ENCODE results near the gene DDB1.

The DDB1 gene

DNA sequence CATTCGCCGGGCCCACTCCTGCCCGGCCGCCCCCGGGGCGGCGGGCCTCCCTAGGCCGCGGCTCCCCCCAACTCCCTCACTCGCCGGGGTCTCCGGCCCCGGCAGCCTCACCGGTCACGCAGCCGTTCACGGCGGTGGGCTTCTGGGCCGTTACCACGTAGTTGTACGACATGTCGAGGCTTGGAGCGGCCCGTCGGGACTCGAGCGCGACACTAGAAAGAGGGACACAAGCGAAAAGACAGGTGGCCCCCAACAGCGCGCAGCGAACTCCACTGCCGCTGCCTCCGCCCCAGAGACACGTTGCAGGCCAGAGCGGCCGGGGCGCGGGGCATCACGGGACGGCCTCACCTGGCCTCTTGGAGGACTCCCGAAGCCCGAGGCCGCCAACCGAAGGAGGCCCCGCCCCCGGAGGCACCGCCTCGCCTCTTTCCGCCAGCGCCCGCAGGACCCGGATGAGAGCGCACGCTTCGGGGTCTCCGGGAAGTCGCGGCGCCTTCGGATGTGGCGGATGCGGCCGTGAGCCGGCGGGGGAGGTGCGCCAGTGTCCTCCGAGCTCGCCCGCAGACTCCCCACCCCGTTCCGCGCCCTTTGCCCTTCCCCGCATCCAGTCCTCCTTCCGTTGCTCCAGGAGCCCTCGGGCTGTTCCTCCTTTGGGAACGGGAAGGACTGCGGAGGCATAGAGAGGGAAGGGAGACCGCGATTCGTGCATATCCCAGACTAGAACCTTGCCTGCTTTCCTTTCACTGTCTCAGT, at the start of gene DDB1, which contains the start of gene TKFC:
DDB1 (minus strand) TSS at position 309 of the 753 bp plus-strand sequence; CDS start at position 172, 137 bp downstream.
TKFC (plus strand) TSS at position 432 of the 753 bp plus-strand sequence. CDS start 1,501 bp downstream, outside the sequence.
- peak; percentile 96 for DNase-seq

DNA sequence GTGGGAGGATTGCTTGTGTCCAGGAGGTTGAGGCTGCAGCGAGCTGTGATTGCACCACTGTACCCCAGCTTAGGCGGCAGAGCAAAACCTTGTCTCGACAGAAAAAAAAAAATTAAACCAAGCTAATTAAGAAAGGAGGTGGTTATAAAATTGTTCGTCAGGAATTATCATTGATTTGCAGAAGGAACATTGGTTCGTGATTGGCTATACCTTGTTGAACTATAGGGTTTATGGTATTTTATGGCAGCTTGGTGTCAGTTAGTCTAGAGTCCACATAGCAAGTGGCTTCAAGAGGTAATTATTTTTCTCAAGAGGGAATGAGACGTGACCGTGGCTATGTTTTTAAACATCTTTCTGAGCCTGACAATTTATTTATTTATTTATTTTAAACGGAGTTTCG, 48.0 kb upstream of the DDB1 start:
- no peak for DNase-seq

DNA sequence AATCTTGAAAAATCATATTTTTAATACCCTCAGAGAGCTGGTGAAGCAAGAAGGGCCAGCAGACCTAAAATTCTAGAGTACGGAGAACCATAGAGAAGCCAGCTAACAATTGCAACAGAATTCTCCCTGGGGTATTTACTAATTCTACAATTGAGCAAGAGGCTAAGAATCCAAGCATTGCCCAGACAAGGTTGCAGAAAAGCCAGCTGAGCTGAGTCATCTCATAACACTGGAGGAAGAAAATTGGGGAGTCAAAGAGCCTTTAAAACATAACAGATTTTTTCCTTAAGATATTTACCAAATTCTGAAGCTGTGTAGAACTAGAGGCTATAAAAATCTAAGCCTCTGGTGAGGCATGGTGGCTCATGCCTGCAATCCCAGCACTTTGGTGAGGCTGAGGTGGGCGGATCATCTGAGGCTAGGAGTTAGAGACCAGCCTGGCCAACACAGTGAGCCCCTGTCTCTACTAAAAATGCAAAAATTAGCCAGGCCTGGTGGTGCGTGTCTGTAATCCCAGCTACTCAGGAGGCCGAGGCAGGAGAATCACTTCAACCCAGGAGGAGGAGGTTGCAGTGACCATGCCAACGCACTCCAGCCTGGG, 45.9 kb upstream of the DDB1 start:
- DNase-seq, result no peak

DNA sequence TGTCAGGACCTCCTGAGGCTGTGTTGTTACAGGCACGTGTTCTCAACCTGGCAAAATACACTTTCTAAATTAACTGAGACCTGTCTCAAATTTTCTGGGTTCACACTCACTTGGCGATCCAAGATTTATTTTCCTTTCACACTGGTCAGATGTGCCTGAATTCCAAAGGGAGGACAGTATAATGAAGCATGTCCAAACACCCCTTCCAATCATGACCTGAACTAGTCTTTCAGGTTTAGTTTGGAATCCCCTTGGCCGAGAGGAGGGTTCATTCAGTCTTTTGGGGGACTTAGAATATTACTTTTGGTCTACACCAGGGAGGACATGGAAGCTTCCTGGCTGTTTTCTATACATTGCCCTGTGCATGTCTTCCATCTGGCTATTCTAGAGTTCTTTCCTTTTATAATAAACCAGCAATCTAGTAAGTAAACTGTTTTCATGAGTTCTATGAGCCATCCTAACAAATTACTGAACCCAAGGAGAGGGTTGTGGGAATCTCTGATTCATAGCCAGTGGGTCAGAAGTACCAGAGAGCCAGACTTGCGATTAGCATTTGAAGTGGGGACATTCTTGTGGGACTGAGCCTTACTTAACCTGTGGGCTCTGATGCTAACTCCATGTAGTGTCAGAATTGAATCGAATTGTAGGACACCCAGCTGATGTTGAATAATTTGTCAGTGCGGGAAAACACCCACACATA, 44.7 kb upstream of the DDB1 start:
- DNase-seq, result no peak

DNA sequence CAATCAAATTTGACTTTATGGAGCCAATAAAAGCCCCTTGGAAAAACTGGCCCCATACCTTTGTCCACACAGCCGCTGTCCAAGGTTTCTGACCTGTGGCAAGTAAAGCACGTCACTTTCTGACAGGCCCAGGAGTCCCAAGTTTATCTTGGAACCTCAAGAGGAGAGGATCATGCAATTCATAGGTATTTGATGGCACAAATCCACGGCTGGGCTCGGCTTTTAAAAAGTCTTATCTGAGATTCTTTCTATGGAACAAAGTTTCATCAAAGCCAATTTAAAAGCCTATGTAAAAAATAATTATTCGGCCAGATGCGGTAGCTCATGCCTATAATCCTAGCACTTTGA, 42.8 kb upstream of the DDB1 start:
- no peak for DNase-seq

DNA sequence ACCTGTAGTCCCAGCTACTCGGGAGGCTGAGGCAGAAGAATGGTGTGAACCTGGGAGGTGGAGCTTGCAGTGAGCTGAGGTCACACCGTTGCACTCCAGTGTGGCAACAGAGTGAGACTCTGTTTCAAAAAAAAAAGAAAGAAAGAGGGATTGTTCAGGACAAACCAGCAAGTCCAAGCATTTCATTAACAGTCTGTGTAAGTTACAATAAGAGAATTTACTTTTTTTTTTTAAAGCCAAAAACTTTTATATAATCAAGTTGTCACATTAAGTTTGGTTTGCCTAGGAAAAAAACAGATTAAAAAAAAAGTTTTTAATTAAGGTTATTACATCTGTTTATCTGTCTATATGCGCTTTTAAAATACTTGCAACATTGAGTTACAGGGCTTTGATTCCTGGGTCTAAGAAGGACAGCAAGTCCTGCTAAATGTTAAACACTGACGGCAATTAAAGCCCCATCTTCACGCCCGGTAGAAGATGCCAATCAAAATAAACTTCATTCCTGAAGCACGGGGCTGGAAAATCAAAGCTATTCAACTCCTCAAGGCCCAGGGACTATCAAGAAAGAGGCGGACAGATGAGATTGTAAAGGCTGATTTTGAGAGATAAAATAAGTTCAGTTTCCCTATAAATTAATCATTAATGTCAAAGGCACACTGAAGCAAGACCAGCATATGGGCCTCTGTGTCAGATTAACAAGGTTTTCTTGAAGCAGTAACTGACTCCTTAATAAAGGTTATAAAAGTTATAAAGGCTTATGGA, 39.9 kb upstream of the DDB1 start:
- no peak for DNase-seq

DNA sequence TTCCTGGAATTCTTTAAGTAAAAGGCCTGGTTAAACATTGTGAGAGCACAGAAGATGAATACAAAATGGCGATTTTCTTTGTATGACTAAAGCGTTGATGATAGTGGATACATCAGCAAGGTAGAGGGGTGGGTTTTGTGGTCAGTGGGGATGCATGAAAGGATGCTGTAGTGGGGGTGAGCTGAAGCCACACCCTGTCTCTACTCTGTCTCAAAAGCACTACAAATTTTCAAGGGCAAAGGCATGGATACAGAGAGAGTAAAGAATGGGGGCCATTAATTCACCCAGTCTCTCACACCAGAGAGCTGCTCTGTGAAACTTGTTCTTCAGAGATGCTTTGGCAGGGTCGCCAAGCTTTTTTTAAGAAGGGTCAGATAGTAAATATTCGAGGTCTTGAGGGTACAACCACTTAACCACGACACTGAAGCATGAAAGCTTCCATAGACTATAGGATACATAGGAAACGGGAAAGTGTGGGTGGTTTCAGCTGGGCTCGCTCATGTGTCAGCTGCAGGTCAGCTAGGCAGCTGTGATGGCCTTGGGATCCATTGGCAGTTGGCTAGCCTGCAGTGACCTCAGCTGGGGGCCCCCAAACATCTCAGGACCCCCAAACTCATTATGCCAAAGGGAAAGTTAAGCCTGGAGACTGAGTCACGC, 37.6 kb upstream of the DDB1 start:
- no peak for DNase-seq

DNA sequence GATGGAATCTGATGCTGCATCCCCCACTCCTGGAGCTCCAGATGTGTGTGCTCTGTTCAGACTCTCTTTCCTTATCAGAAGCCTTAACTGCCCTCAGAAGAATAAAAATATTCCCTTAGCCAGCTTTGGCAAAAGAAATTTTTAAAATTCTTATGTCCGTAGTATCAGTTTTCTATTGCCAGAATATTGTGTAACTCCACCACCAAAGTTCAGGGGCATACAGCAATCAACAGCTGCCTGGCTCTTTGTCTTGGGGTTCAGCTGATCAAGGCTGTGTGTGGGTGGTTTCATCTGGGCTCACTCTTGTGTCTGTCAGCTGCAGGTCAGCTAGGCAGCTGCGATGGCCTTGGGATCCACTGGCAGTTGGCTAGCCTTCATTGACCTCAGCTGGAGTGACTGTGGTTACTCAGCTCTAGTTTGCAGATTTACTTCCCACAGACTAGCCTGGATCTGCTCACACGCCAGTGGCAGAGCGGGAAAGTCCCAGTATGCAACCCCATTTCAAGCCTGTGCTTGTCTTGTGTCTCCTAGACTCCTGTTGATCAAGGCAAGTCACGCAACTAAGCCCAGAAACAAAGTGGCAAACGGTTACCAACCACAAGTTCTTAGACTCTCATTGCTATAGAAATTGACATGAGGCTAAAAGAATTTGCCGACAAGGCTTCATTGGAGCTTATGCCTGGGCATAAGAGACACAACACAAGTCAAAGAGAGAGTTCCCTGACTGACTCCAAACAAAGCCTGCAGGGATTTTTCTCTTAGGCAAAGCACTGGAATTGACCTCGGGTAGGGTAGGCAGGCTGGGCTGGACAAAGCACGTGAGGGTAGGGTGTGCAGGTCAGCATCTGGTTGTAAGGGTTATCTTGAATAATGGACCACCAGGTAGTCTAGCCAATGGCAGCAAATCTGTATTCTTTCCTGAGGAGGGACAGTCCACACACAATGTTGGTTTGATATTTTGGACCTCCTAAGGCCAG, 36.8 kb upstream of the DDB1 start:
- no peak for DNase-seq

DNA sequence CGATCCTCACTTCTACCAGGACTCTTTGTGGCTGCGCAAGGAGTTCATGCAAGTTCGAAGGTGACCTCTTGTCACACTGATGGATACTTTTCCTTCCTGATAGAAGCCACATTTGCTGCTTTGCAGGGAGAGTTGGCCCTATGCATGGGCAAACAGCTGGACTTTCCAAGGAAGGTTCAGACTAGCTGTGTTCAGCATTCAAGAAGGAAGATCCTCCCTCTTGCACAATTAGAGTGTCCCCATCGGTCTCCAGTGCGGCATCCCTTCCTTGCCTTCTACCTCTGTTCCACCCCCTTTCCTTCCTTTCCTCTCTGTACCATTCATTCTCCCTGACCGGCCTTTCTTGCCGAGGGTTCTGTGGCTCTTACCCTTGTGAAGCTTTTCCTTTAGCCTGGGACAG, 35.7 kb upstream of the DDB1 start:
- no peak for DNase-seq

DNA sequence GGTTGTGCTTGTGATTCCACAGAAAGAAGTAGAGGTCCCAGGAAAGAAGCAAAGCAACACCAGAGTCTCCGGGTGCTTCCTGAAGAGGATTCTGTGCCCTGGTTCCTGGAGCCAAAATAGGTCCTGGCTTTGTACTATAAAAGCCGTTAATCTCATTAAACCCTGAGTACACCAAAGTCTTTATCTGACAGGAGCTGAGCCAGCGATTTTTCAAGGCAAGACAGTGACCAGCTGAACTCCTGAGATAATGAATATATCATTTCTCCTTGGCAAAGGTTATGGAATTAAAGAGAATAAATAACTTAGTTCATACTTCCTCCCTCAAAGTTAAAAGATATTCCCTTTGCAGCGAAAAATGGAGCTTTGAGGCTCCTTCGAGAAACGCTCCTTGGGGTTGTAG, 34.5 kb upstream of the DDB1 start:
- no peak for DNase-seq

DNA sequence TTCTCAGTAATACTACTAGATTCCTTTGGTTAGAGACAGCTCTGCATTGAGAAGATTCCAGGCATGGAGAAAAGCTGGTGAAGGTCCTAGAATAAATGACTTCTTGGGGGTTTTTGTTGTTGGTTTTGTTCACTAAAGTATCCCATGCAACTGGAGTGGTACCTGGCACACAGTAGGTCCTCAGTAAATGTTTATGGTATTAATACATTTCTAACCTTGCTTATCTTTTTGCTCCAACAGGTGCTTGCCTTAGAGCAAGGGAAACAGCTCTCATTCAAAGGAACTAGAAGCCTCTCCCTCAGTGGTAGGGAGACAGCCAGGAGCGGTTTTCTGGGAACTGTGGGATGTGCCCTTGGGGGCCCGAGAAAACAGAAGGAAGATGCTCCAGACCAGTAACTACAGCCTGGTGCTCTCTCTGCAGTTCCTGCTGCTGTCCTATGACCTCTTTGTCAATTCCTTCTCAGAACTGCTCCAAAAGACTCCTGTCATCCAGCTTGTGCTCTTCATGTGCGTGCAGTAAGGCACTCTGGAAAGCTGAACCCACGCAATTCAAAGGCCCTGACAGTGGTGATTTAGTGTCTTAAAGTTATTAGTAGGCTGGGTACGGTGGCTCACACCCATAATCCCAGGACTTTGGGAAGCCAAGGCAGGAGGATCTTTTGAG, 31.2 kb upstream of the DDB1 start:
- DNase-seq, result no peak

DNA sequence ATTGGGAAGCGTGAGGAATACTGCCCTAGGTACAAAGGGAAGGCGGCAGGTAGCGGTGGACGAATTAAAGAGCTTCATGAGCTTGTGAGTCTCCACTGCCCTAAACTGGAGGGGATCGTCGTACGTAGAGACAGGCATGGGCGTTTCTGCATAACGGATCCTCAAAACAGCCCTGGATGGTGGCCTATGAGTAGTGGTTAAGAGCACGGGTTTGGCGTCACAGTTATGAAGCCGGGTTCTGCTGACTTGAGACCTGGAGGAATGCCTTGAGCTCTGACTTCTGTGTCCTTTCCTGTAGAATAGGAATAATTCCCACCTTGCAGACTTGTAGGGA, 29.6 kb upstream of the DDB1 start:
- DNase-seq, result peak; percentile 43

DNA sequence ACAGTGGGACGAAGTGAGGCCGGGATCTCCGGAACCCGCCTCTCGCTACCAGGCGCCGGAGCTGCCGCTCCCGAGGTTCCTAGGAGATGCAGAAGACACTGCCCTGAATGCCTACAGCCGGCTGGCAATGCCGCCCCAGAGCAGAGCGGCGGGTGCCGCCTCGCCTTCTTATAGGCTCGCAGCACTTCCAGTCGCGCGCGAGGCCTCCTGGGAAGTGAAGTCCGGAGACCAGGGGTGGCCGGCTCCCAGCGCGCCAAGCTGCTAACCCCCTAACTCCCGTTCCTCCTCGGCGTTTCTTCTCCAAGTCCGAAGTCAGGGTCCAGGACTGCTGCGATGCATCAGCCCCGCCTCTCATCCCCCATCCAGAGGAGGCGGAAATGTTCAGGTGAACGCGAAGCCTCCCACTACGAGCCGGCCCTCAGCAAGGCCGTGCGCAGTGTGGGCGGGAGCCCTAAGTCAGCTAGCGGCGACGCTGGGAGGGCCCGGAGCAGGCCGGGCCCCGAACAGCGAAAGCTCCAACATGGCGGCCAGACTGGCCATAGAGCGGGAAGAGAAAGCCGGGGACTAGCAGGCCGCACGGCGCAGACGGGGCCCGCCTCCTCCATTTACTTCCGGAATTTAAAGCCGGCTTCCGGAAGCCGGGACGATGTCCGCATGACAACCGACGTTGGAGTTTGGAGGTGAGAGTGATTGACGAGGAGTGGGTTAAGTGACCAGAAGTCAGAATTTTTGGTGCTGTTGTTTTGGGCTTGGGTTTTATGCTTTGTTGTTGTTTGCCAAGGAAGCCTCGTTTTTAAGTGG, 29.0 kb upstream of the DDB1 start, which contains the start of the genes CYB561A3 and TMEM138:
CYB561A3 (minus strand) TSS at position 142 of the 801 bp plus-strand sequence. CDS start 5,169 bp downstream, outside the sequence.
TMEM138 (plus strand) TSS at position 634 of the 801 bp plus-strand sequence. CDS start 2,017 bp downstream, outside the sequence.
- peak; percentile 96 for DNase-seq

DNA sequence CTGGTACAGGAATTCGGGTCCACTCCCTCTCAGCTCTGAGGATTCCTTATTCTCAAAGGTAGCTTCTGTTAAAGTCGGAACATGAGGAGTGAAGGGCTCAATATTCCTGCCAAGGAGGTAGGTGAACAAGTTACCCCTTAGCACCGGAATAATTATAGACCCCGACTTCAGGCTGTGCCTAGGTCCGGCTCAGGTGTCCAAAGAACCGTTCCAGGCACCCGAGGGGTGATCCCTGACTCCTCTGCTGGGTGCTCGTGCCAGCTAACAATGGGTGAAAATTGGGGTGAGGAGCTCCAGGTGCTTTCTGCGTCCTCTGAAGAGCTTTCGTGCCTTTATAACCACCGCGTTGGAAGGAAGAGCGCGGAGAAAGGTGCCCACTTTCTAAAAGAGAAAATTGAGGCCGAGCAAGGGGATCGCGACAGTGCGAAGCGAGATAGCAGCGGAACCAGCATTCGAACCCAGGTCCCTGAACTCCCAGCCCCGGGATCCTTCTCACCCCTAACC, 28.4 kb upstream of the DDB1 start:
- no peak for DNase-seq

DNA sequence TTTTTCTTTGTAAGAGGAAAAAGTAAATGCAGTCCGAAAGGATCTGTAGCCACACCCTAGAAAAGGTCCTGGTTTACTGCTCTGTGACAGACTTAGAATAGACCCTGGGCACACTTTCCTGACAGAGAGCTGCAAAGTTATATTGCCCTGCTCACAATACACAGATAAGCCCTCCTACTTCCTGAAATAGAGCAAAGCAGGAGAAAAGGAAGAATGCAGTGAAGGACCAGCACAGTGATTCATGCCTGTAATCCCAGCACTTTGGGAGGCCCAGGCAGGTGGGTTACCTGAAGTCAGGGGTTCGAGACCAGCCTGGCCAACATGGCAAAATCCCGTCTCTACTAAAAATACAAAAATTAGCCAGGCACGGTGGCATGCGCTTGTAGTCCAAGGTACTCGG, 26.6 kb upstream of the DDB1 start:
- no peak for DNase-seq

DNA sequence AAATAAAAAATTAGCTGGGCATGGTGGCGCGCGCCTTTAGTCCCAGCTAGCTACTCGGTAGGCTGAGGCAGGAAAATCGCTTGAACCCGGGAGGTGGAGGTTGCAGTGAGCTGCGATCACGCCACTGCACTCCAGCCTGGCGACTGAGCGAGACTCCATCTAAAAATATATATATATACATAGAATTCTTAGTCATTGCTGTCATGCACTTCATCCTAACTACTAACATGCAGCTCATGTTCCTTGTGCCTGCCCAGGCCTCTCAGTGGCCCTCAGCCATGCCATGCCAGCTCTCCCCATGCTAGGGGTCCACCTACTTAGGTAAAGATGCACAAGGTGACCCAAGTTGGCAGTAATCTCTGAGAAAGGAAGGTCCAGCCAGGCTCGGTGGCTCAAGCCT, 25.7 kb upstream of the DDB1 start:
- DNase-seq, result no peak

DNA sequence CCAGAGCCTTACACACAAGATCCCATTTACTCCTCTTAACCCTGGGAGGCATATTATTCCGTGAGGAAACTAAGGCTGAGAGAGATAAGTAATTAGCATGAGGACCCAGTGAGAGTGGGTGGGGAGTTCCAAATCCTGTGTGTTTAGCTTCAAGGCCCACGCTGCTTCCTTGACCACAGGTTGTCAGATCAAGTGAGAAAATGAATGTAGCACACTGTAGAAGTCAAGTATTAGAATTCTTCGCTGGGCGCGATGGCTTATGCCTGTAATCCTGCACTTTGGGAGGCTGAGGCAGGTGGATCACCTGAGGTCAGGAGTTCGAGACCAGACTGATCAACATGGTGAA, 25.0 kb upstream of the DDB1 start:
- no peak for DNase-seq

DNA sequence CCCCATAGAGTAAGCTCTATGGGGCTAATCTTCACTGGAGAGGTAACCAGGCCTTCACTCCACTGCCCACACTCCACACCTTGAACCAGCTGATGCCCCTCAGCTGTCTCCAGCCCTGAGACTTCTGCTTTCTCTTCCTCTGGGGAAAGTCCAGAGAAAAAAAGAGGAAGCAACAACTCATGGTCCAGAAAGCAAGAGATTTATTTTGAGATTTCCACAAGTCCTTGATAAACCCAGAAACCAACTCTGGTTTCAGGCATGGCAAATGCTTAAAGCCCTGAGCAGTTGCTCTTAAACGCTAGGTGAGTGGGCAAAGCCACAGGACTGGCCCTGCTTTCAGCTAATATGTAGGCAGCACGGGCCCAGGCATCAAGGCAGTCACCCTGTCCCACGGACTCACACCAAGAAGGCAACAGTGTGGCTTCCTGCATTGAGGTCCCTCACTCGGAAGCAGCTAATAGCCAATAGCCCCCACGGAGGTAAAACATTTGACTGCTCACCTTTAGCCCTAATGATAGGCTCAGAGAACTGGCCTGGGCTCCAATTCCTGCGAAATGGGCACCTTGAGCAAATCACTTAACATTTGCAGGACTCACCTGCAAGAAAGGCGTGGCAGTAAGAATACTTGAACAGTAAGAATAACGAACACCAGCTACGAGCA, 24.5 kb upstream of the DDB1 start:
- DNase-seq, result no peak

DNA sequence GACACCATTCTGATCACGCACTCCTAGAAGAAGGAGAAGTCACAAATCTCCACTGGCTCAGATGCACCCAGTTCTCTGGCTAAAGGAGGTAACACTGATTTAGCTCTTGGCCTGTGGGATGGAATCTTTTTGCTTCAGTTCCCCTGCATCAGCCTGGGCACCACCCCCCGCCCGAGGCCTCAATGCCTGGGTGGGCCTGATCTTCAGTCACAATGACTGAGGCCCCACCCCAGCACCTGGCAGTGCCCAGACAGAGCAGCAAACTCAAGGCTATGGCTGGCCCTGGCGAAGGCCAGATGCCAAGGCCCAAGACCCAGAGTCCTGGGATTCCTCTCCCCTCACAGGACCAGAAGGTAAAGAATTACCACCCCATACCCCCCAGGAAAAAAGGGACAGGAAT, 23.8 kb upstream of the DDB1 start:
- no peak for DNase-seq

Data from NCI-H345 (cell line).